Pulmonary artery endothelial cell (primary cell): ENCODE data around the gene INPP5A. TPM values are rescaled to one million over a fixed set of nuclear protein-coding genes. Genes with fewer than 3 reads are reported as not detected.
A peak's percentile ranks its signal among the peaks of the same experiment; 100 is the strongest.

Experiments
- DNase-seq: peaks from one replicate; pipeline ENCODE4 v3.0.0-alpha.2; 2011; ENCODE audit warnings: low read depth, low spot score
- total RNA-seq: library from RNA; depleted of rRNA; stranded (reverse); fragments of >200 nt; gene quantifications from 2 replicates; pipeline ENCODE4 v1.2.3, GENCODE V29; 2014

INPP5A gene
- total RNA-seq, 1 donor from 2014 or later: 25.4 TPM

- no peak for DNase-seq
Observed at GRCh38 chr10:132578287-132578951, 40.8 kb downstream of the INPP5A start.

GRCh38 chr10:132579027-132579859 lies 41.7 kb downstream of the INPP5A start:
- DNase-seq: no peak

GRCh38 chr10:132580143-132580542 lies 42.6 kb downstream of the INPP5A start:
- no peak for DNase-seq

GRCh38 chr10:132580617-132581016 lies 43.0 kb downstream of the INPP5A start:
- DNase-seq: no peak

GRCh38 chr10:132582137-132582536 lies 44.5 kb downstream of the INPP5A start:
- no peak for DNase-seq

- no peak for DNase-seq
Observed at GRCh38 chr10:132582771-132583170, 45.2 kb downstream of the INPP5A start.

- DNase-seq: no peak
Observed at GRCh38 chr10:132583456-132583855, 45.9 kb downstream of the INPP5A start.

GRCh38 chr10:132584081-132584480 lies 46.5 kb downstream of the INPP5A start:
- no peak for DNase-seq

- DNase-seq: no peak
Observed at GRCh38 chr10:132585732-132586722, 48.4 kb downstream of the INPP5A start.

- DNase-seq: no peak
Observed at GRCh38 chr10:132586739-132587138, 49.2 kb downstream of the INPP5A start.

GRCh38 chr10:132587175-132587574 lies 49.6 kb downstream of the INPP5A start:
- DNase-seq: no peak

GRCh38 chr10:132588301-132589013 lies 50.9 kb downstream of the INPP5A start:
- peak; percentile 32 for DNase-seq

- no peak for DNase-seq
Observed at GRCh38 chr10:132589015-132589414, 51.4 kb downstream of the INPP5A start.

GRCh38 chr10:132589681-132590080 lies 52.1 kb downstream of the INPP5A start:
- no peak for DNase-seq

- no peak for DNase-seq
Observed at GRCh38 chr10:132590094-132590751, 52.6 kb downstream of the INPP5A start.

GRCh38 chr10:132590752-132591121 lies 53.1 kb downstream of the INPP5A start:
- no peak for DNase-seq

GRCh38 chr10:132591166-132591971 lies 53.8 kb downstream of the INPP5A start:
- no peak for DNase-seq

- no peak for DNase-seq
Observed at GRCh38 chr10:132592790-132593383, 55.3 kb downstream of the INPP5A start.

GRCh38 chr10:132593389-132593788 lies 55.8 kb downstream of the INPP5A start:
- DNase-seq: no peak
